HG02884 (cell line): ENCODE data around the gene CARMIL1.

ENCODE experiments used
- ATAC-seq: cut with Tn5 transposase; IDR thresholded peaks from one replicate; pipeline ENCODE4 v1.9.1; 2021; ENCODE audit warnings: mild to moderate bottlenecking, moderate library complexity; ENCODE audit not compliant: unreplicated experiment

CARMIL1 gene

GRCh38 chr6:25464225-25464624, 185.1 kb downstream of the CARMIL1 start:
- no peak for ATAC-seq

- no peak for ATAC-seq
These were observed 186.8 kb downstream of the CARMIL1 start for GRCh38 chr6:25465941-25466340.

GRCh38 chr6:25468881-25469280, 189.7 kb downstream of the CARMIL1 start:
- no peak for ATAC-seq

GRCh38 chr6:25469797-25470388, 190.7 kb downstream of the CARMIL1 start:
- no peak for ATAC-seq

- ATAC-seq, result no peak
These were observed 193.1 kb downstream of the CARMIL1 start for GRCh38 chr6:25472306-25472705.

GRCh38 chr6:25472906-25473305, 193.7 kb downstream of the CARMIL1 start:
- no peak for ATAC-seq

- no peak for ATAC-seq
These were observed 194.3 kb downstream of the CARMIL1 start for GRCh38 chr6:25473447-25473846.

GRCh38 chr6:25476126-25476525, 197.0 kb downstream of the CARMIL1 start:
- no peak for ATAC-seq

- no peak for ATAC-seq
These were observed 197.9 kb downstream of the CARMIL1 start for GRCh38 chr6:25477006-25477590.

GRCh38 chr6:25478973-25479372, 199.8 kb downstream of the CARMIL1 start:
- no peak for ATAC-seq

GRCh38 chr6:25481267-25481666, 202.1 kb downstream of the CARMIL1 start:
- ATAC-seq, result no peak

- ATAC-seq, result no peak
These were observed 203.8 kb downstream of the CARMIL1 start for GRCh38 chr6:25482996-25483395.

GRCh38 chr6:25483943-25484342, 204.8 kb downstream of the CARMIL1 start:
- ATAC-seq, result no peak

GRCh38 chr6:25484900-25485299, 205.7 kb downstream of the CARMIL1 start:
- ATAC-seq, result no peak

- no peak for ATAC-seq
These were observed 206.8 kb downstream of the CARMIL1 start for GRCh38 chr6:25485821-25486534.

- ATAC-seq, result no peak
These were observed 207.4 kb downstream of the CARMIL1 start for GRCh38 chr6:25486550-25486949.

GRCh38 chr6:25487012-25487411, 207.8 kb downstream of the CARMIL1 start:
- ATAC-seq, result no peak

GRCh38 chr6:25488156-25488555, 209.0 kb downstream of the CARMIL1 start:
- no peak for ATAC-seq

GRCh38 chr6:25489399-25489798, 210.2 kb downstream of the CARMIL1 start:
- no peak for ATAC-seq

GRCh38 chr6:25490018-25490801, 211.0 kb downstream of the CARMIL1 start:
- ATAC-seq, result peak; percentile 84

- no peak for ATAC-seq
These were observed 213.8 kb downstream of the CARMIL1 start for GRCh38 chr6:25492951-25493350.

- no peak for ATAC-seq
These were observed 215.3 kb downstream of the CARMIL1 start for GRCh38 chr6:25494469-25494868.
